Vagina (tissue), 2 donors: ENCODE measurements around the gene RAB6B. TPM values are rescaled to one million over a fixed set of nuclear protein-coding genes. Genes with fewer than 3 reads are reported as not detected.

ENCODE experiments used
- DNase-seq, 2 donors: peaks; one replicate each; pipeline ENCODE4 v3.0.0-alpha.2; 2017; ENCODE audit errors: extremely low spot score in 2 of 2
- H3K27ac ChIP-seq: fragments of 200-600 bp; sonication (generic); one replicate; pipeline ENCODE4 v1.5.1; 2019
- H3K27me3 ChIP-seq: fragments of 200-600 bp; sonication (generic); one replicate; pipeline ENCODE4 v1.5.1; 2019
- H3K36me3 ChIP-seq, 2 donors: fragments of 200-600 bp; sonication (generic); one replicate each; pipeline ENCODE4 v1.5.1; 2017 to 2019
- H3K4me1 ChIP-seq: fragments of 200-600 bp; sonication (generic); one replicate; pipeline ENCODE4 v1.5.1; 2019
- H3K4me3 ChIP-seq, 2 donors: fragments of 200-600 bp; sonication (generic); 1 replicate in 1 of 2; 2 replicates in 1 of 2; pipeline ENCODE4 v1.5.1; 2016 to 2019
- H3K9me3 ChIP-seq: fragments of 200-600 bp; sonication (generic); one replicate; pipeline ENCODE4 v1.5.1; 2019
- POLR2A ChIP-seq, 2 donors: fragments of 450-650 bp; IDR thresholded peaks; one replicate each; pipeline ENCODE4 v1.6.1; 2017; ENCODE audit warnings: antibody characterized with exemption in 2 of 2, mild to moderate bottlenecking in 2 of 2, moderate library complexity in 2 of 2
- POLR2AphosphoS5 ChIP-seq, 2 donors: sonication (generic); formaldehyde crosslinking; IDR thresholded peaks; one replicate each; pipeline ENCODE4 v1.9.0; 2017; ENCODE audit warnings: antibody characterized with exemption in 2 of 2, mild to moderate bottlenecking in 2 of 2, low read depth in 1 of 2; ENCODE audit not compliant: insufficient read depth in 1 of 2
- intact Hi-C: fragments of 100-400 bp; cut with DNase I; formaldehyde crosslinking; loops from one replicate; pipeline ENCODE4 v1.15.1; 2023
- total RNA-seq: library from RNA; depleted of rRNA; stranded (reverse); fragments of >200 nt; gene quantifications from one replicate; pipeline ENCODE4 v1.2.3, GENCODE V29; 2016
- TF ChIP-seq, protein P1 (sequence below), 3 experiments: fragments of 450-650 bp in 2 of 3; fragments of 200-600 bp in 1 of 3; sonication (generic) in 1 of 3; IDR thresholded peaks; one replicate each; pipeline ENCODE4 v1.5.1; 2017 to 2019; ENCODE audit warnings: antibody characterized with exemption in 3 of 3, mild to moderate bottlenecking in 2 of 3, moderate library complexity in 2 of 3

The RAB6B gene
- total RNA-seq, 1 donor from 2014 or later: 3.7 TPM

- Histone ChIP-seq H3K27me3 (no peaks in the 10 kb centered on the region), H3K9me3 (no peaks in the 10 kb centered on the region), H3K4me3 (no peak overlapping the region), H3K27ac (no peak overlapping the region), H3K36me3 (no peaks in the 10 kb centered on the region), H3K4me1 (peaks cover 22% of the 10 kb centered on the region)
- intact Hi-C loops: no loop called here
- TF ChIP-seq, protein P1, sequence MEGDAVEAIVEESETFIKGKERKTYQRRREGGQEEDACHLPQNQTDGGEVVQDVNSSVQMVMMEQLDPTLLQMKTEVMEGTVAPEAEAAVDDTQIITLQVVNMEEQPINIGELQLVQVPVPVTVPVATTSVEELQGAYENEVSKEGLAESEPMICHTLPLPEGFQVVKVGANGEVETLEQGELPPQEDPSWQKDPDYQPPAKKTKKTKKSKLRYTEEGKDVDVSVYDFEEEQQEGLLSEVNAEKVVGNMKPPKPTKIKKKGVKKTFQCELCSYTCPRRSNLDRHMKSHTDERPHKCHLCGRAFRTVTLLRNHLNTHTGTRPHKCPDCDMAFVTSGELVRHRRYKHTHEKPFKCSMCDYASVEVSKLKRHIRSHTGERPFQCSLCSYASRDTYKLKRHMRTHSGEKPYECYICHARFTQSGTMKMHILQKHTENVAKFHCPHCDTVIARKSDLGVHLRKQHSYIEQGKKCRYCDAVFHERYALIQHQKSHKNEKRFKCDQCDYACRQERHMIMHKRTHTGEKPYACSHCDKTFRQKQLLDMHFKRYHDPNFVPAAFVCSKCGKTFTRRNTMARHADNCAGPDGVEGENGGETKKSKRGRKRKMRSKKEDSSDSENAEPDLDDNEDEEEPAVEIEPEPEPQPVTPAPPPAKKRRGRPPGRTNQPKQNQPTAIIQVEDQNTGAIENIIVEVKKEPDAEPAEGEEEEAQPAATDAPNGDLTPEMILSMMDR (IDR thresholded peaks at IDR 0.05): no peak
- TF ChIP-seq POLR2A (IDR thresholded peaks at IDR 0.05) (no peak), POLR2AphosphoS5 (IDR thresholded peaks at IDR 0.05; ENCODE audit: insufficient read depth in 1 of 2, low read depth in 1 of 2) (no peak)
- no peak for DNase-seq
Measured at GRCh38 chr3:133943031-133943535, 47.4 kb upstream of the RAB6B start.

- H3K27me3 ChIP-seq: no peaks in the 10 kb centered on the region
- H3K27ac ChIP-seq: no peak overlapping the region
- intact Hi-C loops: no loop called here
- H3K9me3 ChIP-seq: no peaks in the 10 kb centered on the region
- H3K4me1 ChIP-seq: peaks cover 22% of the 10 kb centered on the region
- TF ChIP-seq POLR2A (IDR thresholded peaks at IDR 0.05): no peak
- TF ChIP-seq, protein P1 (IDR thresholded peaks at IDR 0.05): no peak
- no peak for TF ChIP-seq POLR2AphosphoS5 (IDR thresholded peaks at IDR 0.05; ENCODE audit: insufficient read depth in 1 of 2, low read depth in 1 of 2)
- peak; percentile 70 to 76 for DNase-seq
- H3K36me3 ChIP-seq: no peaks in the 10 kb centered on the region
- no peak overlapping the region for H3K4me3 ChIP-seq
Measured at GRCh38 chr3:133941415-133941821, 45.7 kb upstream of the RAB6B start.

GRCh38 chr3:133940536-133940935 lies 44.9 kb upstream of the RAB6B start:
- TF ChIP-seq, protein P1 (IDR thresholded peaks at IDR 0.05): no peak
- TF ChIP-seq POLR2A (IDR thresholded peaks at IDR 0.05): no peak
- TF ChIP-seq POLR2AphosphoS5 (IDR thresholded peaks at IDR 0.05; ENCODE audit: insufficient read depth in 1 of 2, low read depth in 1 of 2): no peak
- H3K4me1 ChIP-seq: peaks cover 13% of the 10 kb centered on the region
- intact Hi-C loops: no loop called here
- no peaks in the 10 kb centered on the region for H3K27me3 ChIP-seq
- H3K9me3 ChIP-seq: no peaks in the 10 kb centered on the region
- H3K4me3 ChIP-seq: no peak overlapping the region
- peak; percentile 61 to 79 for DNase-seq
- H3K36me3 ChIP-seq: no peaks in the 10 kb centered on the region
- no peak overlapping the region for H3K27ac ChIP-seq

DNA sequence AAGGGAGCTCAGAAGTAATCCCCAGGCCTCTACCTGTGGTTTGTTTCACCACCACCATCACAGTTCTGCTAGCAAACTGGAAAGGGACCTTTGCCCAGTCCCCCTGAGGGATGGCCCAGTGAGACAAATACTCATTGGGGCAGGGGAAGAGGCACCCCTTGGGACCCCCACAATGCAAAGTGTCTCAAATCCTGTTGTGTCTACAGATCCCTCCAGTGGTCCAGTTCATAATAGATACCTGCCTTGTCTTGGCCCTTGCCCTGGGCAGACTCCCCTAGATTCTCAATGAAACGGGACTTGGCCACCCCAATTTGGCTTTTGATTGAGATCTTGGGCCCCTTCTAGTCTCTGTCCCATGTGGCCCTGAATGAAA lies 43.8 kb upstream of the RAB6B start:
- intact Hi-C loops: no loop called here

More for the DNA sequence above, 43.8 kb upstream of the RAB6B start:
- no peaks in the 10 kb centered on the region for H3K27me3 ChIP-seq
- DNase-seq: peak in 1 of 2 donors; percentile 46
- no peak for TF ChIP-seq POLR2AphosphoS5 (IDR thresholded peaks at IDR 0.05; ENCODE audit: insufficient read depth in 1 of 2, low read depth in 1 of 2)
- no peak for TF ChIP-seq POLR2A (IDR thresholded peaks at IDR 0.05)
- TF ChIP-seq, protein P1 (IDR thresholded peaks at IDR 0.05): no peak
- H3K9me3 ChIP-seq: no peaks in the 10 kb centered on the region
- H3K36me3 ChIP-seq: no peaks in the 10 kb centered on the region
- no peak overlapping the region for H3K4me3 ChIP-seq
- H3K4me1 ChIP-seq: peaks cover 9% of the 10 kb centered on the region
- no peak overlapping the region for H3K27ac ChIP-seq
